GM23338 (cell line): Measurements from ENCODE around the gene HHAT. TPM values are rescaled to one million over a fixed set of nuclear protein-coding genes. Genes with fewer than 3 reads are reported as not detected.

Experiments
- ATAC-seq: fragments of 200-7000 bp; cut with Tn5 transposase; 3 replicates; pipeline ENCODE4 v1.9.1; 2020
- DNase-seq: peaks from one replicate; pipeline ENCODE4 v3.0.0-alpha.2; 2015; ENCODE audit warnings: low spot score
- H2AFZ ChIP-seq: fragments of 200-600 bp; sonication (generic); 2 replicates; pipeline ENCODE4 v1.8.0; 2016; ENCODE audit warnings: antibody characterized with exemption, mild to moderate bottlenecking, moderate library complexity
- H3F3A ChIP-seq: fragments of 200-600 bp; sonication (generic); replicated peaks from 2 replicates; pipeline ENCODE4 v1.8.0; 2017; ENCODE audit warnings: antibody characterized with exemption, mixed run types, low read depth
- H3K27ac ChIP-seq: fragments of 200-600 bp; sonication (generic); 2 replicates; pipeline ENCODE4 v1.6.1; 2016; ENCODE audit warnings: low read depth
- H3K27me3 ChIP-seq: fragments of 200-600 bp; sonication (generic); 2 replicates; pipeline ENCODE4 v1.8.0; 2016; ENCODE audit warnings: mild to moderate bottlenecking, mixed run types, moderate library complexity; ENCODE audit not compliant: insufficient read depth
- H3K36me3 ChIP-seq: fragments of 200-600 bp; sonication (generic); 2 replicates; pipeline ENCODE4 v1.8.0; 2016; ENCODE audit warnings: mild to moderate bottlenecking; ENCODE audit not compliant: insufficient read depth
- H3K4me1 ChIP-seq: fragments of 200-600 bp; sonication (generic); 2 replicates; pipeline ENCODE4 v1.8.0; 2016; ENCODE audit warnings: mild to moderate bottlenecking, moderate library complexity; ENCODE audit not compliant: insufficient read depth
- H3K4me2 ChIP-seq: fragments of 200-600 bp; sonication (generic); 2 replicates; pipeline ENCODE4 v1.7.1; 2017; ENCODE audit warnings: mixed run types
- H3K4me3 ChIP-seq: fragments of 200-600 bp; sonication (generic); 2 replicates; pipeline ENCODE4 v1.6.1; 2016; ENCODE audit warnings: mixed run types
- H3K79me2 ChIP-seq: fragments of 200-600 bp; sonication (generic); replicated peaks from 2 replicates; pipeline ENCODE4 v1.8.0; 2017; ENCODE audit warnings: mild to moderate bottlenecking; ENCODE audit not compliant: insufficient read depth
- H3K9me2 ChIP-seq: fragments of 200-600 bp; sonication (generic); 2 replicates; pipeline ENCODE4 v1.8.0; 2017; ENCODE audit not compliant: insufficient read depth
- H4K20me1 ChIP-seq: fragments of 200-600 bp; sonication (generic); replicated peaks from 2 replicates; pipeline ENCODE4 v1.8.0; 2017; ENCODE audit warnings: mild to moderate bottlenecking; ENCODE audit not compliant: insufficient read depth
- H3K27ac Mint-ChIP-seq: 2 replicates; pipeline ENCODE4 v1.8.0; 2020; ENCODE audit warnings: inconsistent platforms, mild to moderate bottlenecking, moderate library complexity, mixed read lengths
- H3K27me3 Mint-ChIP-seq: 3 replicates; pipeline ENCODE4 v1.8.0; 2022; ENCODE audit warnings: low read depth, mild to moderate bottlenecking, moderate library complexity, mixed read lengths, inconsistent platforms; ENCODE audit not compliant: insufficient read depth, poor library complexity
- H3K36me3 Mint-ChIP-seq: 3 replicates; pipeline ENCODE4 v1.8.0; 2021; ENCODE audit warnings: low read depth, mild to moderate bottlenecking, inconsistent platforms, moderate library complexity, mixed read lengths
- H3K4me1 Mint-ChIP-seq: 3 replicates; pipeline ENCODE4 v1.8.0; 2020; ENCODE audit warnings: mild to moderate bottlenecking, inconsistent platforms, mixed read lengths
- H3K4me3 Mint-ChIP-seq: 3 replicates; pipeline ENCODE4 v1.8.0; 2021; ENCODE audit warnings: moderate library complexity, mild to moderate bottlenecking, inconsistent platforms, mixed read lengths
- H3K9me3 Mint-ChIP-seq: 3 replicates; pipeline ENCODE4 v1.8.0; 2020; ENCODE audit warnings: moderate library complexity, mild to moderate bottlenecking, inconsistent platforms, mixed read lengths
- CREB1 ChIP-seq: fragments of 250-450 bp; sonication (Bioruptor Pico); IDR thresholded peaks from 2 replicates; pipeline ENCODE4 v1.5.0; 2020; ENCODE audit warnings: low read depth, mild to moderate bottlenecking, moderate library complexity
- EZH2phosphoT487 ChIP-seq: fragments of 200-600 bp; sonication (generic); IDR thresholded peaks from one replicate; pipeline ENCODE4 v1.8.1; 2018; ENCODE audit warnings: antibody characterized with exemption; ENCODE audit not compliant: unreplicated experiment
- JUNB ChIP-seq: IDR thresholded peaks from one replicate; pipeline ENCODE4 v1.6.1; 2016; ENCODE audit warnings: antibody characterized with exemption; ENCODE audit not compliant: unreplicated experiment
- NANOG ChIP-seq: IDR thresholded peaks from 2 replicates; pipeline ENCODE4 v1.6.1; 2016; ENCODE audit warnings: antibody characterized with exemption, borderline replicate concordance
- POLR2AphosphoS5 ChIP-seq: IDR thresholded peaks from 2 replicates; pipeline ENCODE4 v1.6.1; 2016; ENCODE audit warnings: antibody characterized with exemption, low read depth
- ZNF114 ChIP-seq: fragments of 250-450 bp; sonication (Bioruptor Pico); IDR thresholded peaks from 2 replicates; pipeline ENCODE4 v1.5.0; 2020; ENCODE audit warnings: mild to moderate bottlenecking, moderate library complexity
- ZNF331 ChIP-seq: fragments of 250-450 bp; sonication (Bioruptor Pico); IDR thresholded peaks from 2 replicates; pipeline ENCODE4 v1.5.0; 2020; ENCODE audit warnings: low read depth, mild to moderate bottlenecking, moderate library complexity
- polyA plus RNA-seq: library from polyadenylated mRNA; unstranded; fragments of >200 nt; fragmentation: Nextera tagmentation; extraction: Ambion mirVana; gene quantifications from 2 replicates; pipeline ENCODE4 v1.2.1, GENCODE V29; 2016
- total RNA-seq: library from RNA; depleted of rRNA; stranded (reverse); fragments of >200 nt; shearing (Covaris generic); gene quantifications from 2 replicates; pipeline ENCODE4 v1.2.3, GENCODE V29; 2014
- TF ChIP-seq, protein P1 (sequence below): IDR thresholded peaks from 2 replicates; pipeline ENCODE4 v1.6.1; 2016; ENCODE audit warnings: antibody characterized with exemption
- TF ChIP-seq, protein P2 (sequence below): fragments of 250-450 bp; sonication (Bioruptor Pico); IDR thresholded peaks from 2 replicates; pipeline ENCODE4 v1.5.0; 2020; ENCODE audit warnings: mild to moderate bottlenecking, moderate library complexity
- TF ChIP-seq, protein P3 (sequence below): IDR thresholded peaks from one replicate; pipeline ENCODE4 v1.6.1; 2018; ENCODE audit warnings: antibody characterized with exemption; ENCODE audit not compliant: unreplicated experiment

HHAT gene
- total and polyA plus RNA-seq, 2 experiments from 2014 or later = 0.11 to 0.66 TPM

DNA sequence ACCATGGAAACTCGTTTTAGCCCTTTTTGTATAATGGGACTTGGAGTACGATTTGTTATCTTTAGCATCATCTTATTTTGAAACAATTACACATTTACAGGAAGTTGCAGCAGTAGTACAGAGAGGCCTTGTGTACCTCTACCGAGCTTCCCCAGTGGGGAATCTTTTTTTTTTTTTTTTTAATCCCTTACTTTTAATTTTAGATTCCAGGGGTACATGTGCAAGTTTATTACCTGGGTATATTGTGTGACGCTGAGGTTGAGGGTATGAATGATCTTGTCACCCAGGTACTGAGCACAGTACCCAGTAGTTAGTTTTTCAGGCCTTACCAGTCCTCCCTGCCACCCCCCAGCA, 45.9 kb downstream of the HHAT start:
- Mint-ChIP-seq H3K9me3 (no peaks in the 10 kb centered on the region), H3K4me1 (peaks cover 38% of the 10 kb centered on the region), H3K27me3 (peaks cover 15% of the 10 kb centered on the region), H3K36me3 (no peaks in the 10 kb centered on the region), H3K4me3 (no peak overlapping the region), H3K27ac (peak overlapping the region; percentile 100)
- no peak for DNase-seq
- H2AFZ ChIP-seq = no peak overlapping the region
- no peak overlapping the region for H3K27ac ChIP-seq
- no peak for TF ChIP-seq JUNB
- no peak for TF ChIP-seq NANOG
- TF ChIP-seq, protein P1, sequence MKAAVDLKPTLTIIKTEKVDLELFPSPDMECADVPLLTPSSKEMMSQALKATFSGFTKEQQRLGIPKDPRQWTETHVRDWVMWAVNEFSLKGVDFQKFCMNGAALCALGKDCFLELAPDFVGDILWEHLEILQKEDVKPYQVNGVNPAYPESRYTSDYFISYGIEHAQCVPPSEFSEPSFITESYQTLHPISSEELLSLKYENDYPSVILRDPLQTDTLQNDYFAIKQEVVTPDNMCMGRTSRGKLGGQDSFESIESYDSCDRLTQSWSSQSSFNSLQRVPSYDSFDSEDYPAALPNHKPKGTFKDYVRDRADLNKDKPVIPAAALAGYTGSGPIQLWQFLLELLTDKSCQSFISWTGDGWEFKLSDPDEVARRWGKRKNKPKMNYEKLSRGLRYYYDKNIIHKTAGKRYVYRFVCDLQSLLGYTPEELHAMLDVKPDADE = no peak
- TF ChIP-seq POLR2AphosphoS5 = no peak
- no peak overlapping the region for H3K4me2 ChIP-seq
- H3K27me3 ChIP-seq = peaks cover 4% of the 10 kb centered on the region; the same call in 1 of the 2 replicates
- H3K79me2 ChIP-seq = no peaks in the 10 kb centered on the region
- H3F3A ChIP-seq = 0 out of 2 replicates have a peak, but pooled peaks cover 2% of the 10 kb centered on the region
- H3K4me3 ChIP-seq = no peak overlapping the region
- no peak for ATAC-seq
- H3K9me2 ChIP-seq = no peaks in the 10 kb centered on the region
- H3K4me1 ChIP-seq = peaks cover 18% of the 10 kb centered on the region
- H4K20me1 ChIP-seq = no peaks in the 10 kb centered on the region
- no peaks in the 10 kb centered on the region for H3K36me3 ChIP-seq

DNA sequence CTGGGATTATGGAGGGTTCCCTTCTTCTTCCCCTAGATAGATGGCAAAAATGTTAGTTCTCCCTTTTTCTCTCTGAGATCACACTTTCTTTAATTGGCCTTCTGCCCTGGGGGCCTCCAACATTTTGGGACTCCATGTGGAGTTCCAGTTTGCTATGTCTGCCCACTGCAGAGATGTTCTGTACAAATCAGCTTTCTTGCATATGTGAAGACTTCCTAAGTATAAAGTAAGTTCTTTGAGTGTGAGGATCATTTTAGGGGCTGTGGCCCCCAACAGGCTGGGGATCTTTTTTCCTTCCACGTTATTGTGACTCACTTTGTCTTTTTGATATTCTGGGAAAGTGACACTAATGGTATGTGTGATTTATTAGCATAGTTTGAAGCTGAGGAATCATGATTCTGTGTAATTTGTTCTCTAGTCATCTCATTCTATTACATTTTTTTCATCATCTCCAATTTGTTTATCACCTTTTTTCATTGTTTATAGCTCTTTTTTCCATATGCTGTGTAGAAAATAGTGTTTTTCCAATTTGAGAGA, 48.2 kb downstream of the HHAT start:
- Histone ChIP-seq H3K9me2 (no peaks in the 10 kb centered on the region), H3K27ac (no peak overlapping the region), H3F3A (0 out of 2 replicates have a peak, but pooled peaks cover 2% of the 10 kb centered on the region), H3K36me3 (no peaks in the 10 kb centered on the region), H4K20me1 (no peaks in the 10 kb centered on the region), H3K4me3 (no peak overlapping the region), H3K79me2 (no peaks in the 10 kb centered on the region), H2AFZ (no peak overlapping the region), H3K4me2 (no peak overlapping the region), H3K4me1 (peaks cover 16% of the 10 kb centered on the region), H3K27me3 (peaks cover 2% of the 10 kb centered on the region; the same call in 1 of the 2 replicates)
- DNase-seq (no peak), ATAC-seq (no peak)
- H3K27ac Mint-ChIP-seq = no peak overlapping the region
- no peaks in the 10 kb centered on the region for H3K9me3 Mint-ChIP-seq
- H3K36me3 Mint-ChIP-seq = no peaks in the 10 kb centered on the region
- H3K27me3 Mint-ChIP-seq = peaks cover 13% of the 10 kb centered on the region
- H3K4me3 Mint-ChIP-seq = no peak overlapping the region
- H3K4me1 Mint-ChIP-seq = peaks cover 28% of the 10 kb centered on the region
- TF ChIP-seq CREB1 (CRISPR knock-in tag) = no peak
- TF ChIP-seq, protein P2, sequence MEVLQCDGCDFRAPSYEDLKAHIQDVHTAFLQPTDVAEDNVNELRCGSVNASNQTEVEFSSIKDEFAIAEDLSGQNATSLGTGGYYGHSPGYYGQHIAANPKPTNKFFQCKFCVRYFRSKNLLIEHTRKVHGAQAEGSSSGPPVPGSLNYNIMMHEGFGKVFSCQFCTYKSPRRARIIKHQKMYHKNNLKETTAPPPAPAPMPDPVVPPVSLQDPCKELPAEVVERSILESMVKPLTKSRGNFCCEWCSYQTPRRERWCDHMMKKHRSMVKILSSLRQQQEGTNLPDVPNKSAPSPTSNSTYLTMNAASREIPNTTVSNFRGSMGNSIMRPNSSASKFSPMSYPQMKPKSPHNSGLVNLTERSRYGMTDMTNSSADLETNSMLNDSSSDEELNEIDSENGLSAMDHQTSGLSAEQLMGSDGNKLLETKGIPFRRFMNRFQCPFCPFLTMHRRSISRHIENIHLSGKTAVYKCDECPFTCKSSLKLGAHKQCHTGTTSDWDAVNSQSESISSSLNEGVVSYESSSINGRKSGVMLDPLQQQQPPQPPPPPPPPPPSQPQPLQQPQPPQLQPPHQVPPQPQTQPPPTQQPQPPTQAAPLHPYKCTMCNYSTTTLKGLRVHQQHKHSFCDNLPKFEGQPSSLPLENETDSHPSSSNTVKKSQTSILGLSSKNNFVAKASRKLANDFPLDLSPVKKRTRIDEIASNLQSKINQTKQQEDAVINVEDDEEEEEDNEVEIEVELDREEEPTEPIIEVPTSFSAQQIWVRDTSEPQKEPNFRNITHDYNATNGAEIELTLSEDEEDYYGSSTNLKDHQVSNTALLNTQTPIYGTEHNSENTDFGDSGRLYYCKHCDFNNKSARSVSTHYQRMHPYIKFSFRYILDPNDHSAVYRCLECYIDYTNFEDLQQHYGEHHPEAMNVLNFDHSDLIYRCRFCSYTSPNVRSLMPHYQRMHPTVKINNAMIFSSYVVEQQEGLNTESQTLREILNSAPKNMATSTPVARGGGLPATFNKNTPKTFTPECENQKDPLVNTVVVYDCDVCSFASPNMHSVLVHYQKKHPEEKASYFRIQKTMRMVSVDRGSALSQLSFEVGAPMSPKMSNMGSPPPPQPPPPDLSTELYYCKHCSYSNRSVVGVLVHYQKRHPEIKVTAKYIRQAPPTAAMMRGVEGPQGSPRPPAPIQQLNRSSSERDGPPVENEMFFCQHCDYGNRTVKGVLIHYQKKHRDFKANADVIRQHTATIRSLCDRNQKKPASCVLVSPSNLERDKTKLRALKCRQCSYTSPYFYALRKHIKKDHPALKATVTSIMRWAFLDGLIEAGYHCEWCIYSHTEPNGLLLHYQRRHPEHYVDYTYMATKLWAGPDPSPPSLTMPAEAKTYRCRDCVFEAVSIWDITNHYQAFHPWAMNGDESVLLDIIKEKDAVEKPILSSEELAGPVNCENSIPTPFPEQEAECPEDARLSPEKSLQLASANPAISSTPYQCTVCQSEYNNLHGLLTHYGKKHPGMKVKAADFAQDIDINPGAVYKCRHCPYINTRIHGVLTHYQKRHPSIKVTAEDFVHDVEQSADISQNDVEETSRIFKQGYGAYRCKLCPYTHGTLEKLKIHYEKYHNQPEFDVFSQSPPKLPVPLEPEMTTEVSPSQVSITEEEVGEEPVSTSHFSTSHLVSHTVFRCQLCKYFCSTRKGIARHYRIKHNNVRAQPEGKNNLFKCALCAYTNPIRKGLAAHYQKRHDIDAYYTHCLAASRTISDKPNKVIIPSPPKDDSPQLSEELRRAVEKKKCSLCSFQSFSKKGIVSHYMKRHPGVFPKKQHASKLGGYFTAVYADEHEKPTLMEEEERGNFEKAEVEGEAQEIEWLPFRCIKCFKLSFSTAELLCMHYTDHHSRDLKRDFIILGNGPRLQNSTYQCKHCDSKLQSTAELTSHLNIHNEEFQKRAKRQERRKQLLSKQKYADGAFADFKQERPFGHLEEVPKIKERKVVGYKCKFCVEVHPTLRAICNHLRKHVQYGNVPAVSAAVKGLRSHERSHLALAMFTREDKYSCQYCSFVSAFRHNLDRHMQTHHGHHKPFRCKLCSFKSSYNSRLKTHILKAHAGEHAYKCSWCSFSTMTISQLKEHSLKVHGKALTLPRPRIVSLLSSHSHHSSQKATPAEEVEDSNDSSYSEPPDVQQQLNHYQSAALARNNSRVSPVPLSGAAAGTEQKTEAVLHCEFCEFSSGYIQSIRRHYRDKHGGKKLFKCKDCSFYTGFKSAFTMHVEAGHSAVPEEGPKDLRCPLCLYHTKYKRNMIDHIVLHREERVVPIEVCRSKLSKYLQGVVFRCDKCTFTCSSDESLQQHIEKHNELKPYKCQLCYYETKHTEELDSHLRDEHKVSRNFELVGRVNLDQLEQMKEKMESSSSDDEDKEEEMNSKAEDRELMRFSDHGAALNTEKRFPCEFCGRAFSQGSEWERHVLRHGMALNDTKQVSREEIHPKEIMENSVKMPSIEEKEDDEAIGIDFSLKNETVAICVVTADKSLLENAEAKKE (CRISPR knock-in tag) = no peak
- TF ChIP-seq ZNF331 (CRISPR knock-in tag) = no peak
- TF ChIP-seq JUNB = no peak
- no peak for TF ChIP-seq EZH2phosphoT487
- TF ChIP-seq POLR2AphosphoS5 = no peak
- no peak for TF ChIP-seq ZNF114
- TF ChIP-seq, protein P3, sequence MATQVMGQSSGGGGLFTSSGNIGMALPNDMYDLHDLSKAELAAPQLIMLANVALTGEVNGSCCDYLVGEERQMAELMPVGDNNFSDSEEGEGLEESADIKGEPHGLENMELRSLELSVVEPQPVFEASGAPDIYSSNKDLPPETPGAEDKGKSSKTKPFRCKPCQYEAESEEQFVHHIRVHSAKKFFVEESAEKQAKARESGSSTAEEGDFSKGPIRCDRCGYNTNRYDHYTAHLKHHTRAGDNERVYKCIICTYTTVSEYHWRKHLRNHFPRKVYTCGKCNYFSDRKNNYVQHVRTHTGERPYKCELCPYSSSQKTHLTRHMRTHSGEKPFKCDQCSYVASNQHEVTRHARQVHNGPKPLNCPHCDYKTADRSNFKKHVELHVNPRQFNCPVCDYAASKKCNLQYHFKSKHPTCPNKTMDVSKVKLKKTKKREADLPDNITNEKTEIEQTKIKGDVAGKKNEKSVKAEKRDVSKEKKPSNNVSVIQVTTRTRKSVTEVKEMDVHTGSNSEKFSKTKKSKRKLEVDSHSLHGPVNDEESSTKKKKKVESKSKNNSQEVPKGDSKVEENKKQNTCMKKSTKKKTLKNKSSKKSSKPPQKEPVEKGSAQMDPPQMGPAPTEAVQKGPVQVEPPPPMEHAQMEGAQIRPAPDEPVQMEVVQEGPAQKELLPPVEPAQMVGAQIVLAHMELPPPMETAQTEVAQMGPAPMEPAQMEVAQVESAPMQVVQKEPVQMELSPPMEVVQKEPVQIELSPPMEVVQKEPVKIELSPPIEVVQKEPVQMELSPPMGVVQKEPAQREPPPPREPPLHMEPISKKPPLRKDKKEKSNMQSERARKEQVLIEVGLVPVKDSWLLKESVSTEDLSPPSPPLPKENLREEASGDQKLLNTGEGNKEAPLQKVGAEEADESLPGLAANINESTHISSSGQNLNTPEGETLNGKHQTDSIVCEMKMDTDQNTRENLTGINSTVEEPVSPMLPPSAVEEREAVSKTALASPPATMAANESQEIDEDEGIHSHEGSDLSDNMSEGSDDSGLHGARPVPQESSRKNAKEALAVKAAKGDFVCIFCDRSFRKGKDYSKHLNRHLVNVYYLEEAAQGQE = no peak
- no peak for TF ChIP-seq NANOG
